ENCODE data around the gene CSF2RB.

CSF2RB gene

GRCh38 chr22:36913427-36914389 is at the start of gene CSF2RB:
TSS of gene CSF2RB (plus strand) at chr22:36913628. CDS start at chr22:36922208, 8,580 bp downstream.
- no peak for DNase-seq

GRCh38 chr22:36863979-36864378 is 49.4 kb upstream of the CSF2RB start:
- no peak for DNase-seq

- DNase-seq: no peak
Measured at GRCh38 chr22:36864454-36865215, 48.8 kb upstream of the CSF2RB start.

- DNase-seq: no peak
Measured at GRCh38 chr22:36865346-36865745, 48.1 kb upstream of the CSF2RB start.

GRCh38 chr22:36867695-36868094 is 45.7 kb upstream of the CSF2RB start:
- DNase-seq: no peak

GRCh38 chr22:36868546-36869181 is 44.8 kb upstream of the CSF2RB start:
- no peak for DNase-seq

- DNase-seq: no peak
Measured at GRCh38 chr22:36870250-36870649, 43.2 kb upstream of the CSF2RB start.

- peak; percentile 13 for DNase-seq
Measured at GRCh38 chr22:36871669-36872081, 41.8 kb upstream of the CSF2RB start.

- DNase-seq: peak; percentile 28
Measured at GRCh38 chr22:36872084-36872483, 41.3 kb upstream of the CSF2RB start.

GRCh38 chr22:36872866-36873498 is 40.4 kb upstream of the CSF2RB start:
- DNase-seq: no peak

GRCh38 chr22:36873614-36874308 is 39.7 kb upstream of the CSF2RB start:
- DNase-seq: peak; percentile 57

GRCh38 chr22:36874309-36874696 is 39.1 kb upstream of the CSF2RB start:
- DNase-seq: no peak

- DNase-seq: no peak
Measured at GRCh38 chr22:36874736-36875135, 38.7 kb upstream of the CSF2RB start.

- DNase-seq: no peak
Measured at GRCh38 chr22:36875741-36876140, 37.7 kb upstream of the CSF2RB start.

- no peak for DNase-seq
Measured at GRCh38 chr22:36879775-36880174, 33.7 kb upstream of the CSF2RB start.

GRCh38 chr22:36881504-36882245 is 31.8 kb upstream of the CSF2RB start:
- DNase-seq: peak; percentile 16

- DNase-seq: no peak
Measured at GRCh38 chr22:36884349-36885158, 28.9 kb upstream of the CSF2RB start.

GRCh38 chr22:36885474-36885873 is 28.0 kb upstream of the CSF2RB start:
- DNase-seq: no peak

GRCh38 chr22:36886016-36886415 is 27.4 kb upstream of the CSF2RB start:
- no peak for DNase-seq

- no peak for DNase-seq
Measured at GRCh38 chr22:36887162-36887561, 26.3 kb upstream of the CSF2RB start.

GRCh38 chr22:36891646-36892045 is 21.8 kb upstream of the CSF2RB start:
- DNase-seq: no peak

Data from eye (tissue), 1 donor.